Midbrain (tissue), 1 donor: ENCODE data around the gene KLHL17.
"Not testable (repeated sequence)": the region's sequence is repeated elsewhere in the genome, so short reads cannot be mapped to it uniquely, and the experiment has no call there.

ENCODE experiments used
- DNase-seq: peaks from one replicate; lab custom pipeline; 2025; lab: John Stamatoyannopoulos, UW

Gene KLHL17

DNA sequence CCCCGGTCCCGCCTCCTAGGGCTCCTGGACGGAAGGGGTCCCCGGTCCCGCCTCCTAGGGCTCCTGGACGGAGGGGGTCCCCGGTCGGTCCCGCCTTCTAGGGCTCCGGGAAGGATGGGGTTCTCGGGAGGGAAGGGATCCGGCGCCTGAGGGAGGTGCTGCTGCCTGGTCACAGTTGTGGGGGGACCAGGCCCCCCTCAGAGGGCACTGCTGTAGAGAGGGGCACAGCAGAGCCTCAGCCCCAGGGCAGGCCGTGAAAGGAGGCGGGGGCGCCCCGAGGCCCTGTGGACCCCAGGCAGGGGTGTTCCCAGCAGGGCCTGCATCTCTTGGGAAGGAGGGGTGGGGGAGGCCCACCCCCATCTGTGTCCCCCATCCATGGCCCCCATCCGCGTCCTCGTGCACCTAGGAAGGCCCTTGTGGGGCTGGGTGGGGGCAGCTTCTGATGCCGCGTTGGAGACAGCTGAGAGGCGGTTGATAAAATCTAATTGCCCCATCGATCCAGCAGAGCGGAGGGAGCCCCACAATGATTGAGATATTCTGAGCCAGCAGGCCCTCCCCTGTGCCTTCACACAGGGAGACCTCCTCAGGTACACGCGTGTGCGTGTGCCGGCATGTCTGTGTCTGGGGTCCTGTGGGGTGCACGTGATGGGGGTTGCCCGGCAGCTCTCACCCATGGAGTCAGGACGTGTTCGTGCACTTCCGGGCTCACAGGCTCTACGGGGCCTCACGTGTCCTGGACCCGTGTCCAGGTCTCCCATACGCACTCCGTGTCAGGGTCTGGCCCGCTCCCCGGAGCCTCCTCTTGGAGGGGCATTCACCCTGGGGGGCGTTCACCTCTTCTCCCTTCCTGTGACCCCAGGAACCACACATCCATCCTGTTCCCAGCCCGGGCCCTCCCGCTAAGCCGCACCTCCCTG, 23.8 kb upstream of the KLHL17 start:
- DNase-seq: no peak

DNA sequence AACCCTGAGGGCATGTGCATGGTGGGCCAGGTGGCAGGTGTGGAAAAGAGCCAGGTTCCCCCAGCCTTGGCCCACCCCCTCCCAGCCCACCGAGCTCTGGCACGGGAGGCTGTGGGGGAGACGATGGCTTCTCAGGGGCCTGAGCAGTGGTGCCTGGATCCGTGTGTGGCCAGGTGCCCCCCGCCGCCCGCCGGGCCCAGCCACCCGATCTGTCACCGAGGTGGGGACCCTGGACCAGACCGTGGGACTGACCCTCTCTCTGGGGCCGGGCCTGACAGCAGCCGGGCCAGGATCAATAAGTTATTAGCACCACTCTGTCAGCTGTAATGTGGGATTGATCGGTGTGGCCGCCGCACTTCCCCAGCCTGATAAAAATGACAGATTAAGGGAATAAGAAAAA, 22.9 kb upstream of the KLHL17 start:
- DNase-seq: no peak

DNA sequence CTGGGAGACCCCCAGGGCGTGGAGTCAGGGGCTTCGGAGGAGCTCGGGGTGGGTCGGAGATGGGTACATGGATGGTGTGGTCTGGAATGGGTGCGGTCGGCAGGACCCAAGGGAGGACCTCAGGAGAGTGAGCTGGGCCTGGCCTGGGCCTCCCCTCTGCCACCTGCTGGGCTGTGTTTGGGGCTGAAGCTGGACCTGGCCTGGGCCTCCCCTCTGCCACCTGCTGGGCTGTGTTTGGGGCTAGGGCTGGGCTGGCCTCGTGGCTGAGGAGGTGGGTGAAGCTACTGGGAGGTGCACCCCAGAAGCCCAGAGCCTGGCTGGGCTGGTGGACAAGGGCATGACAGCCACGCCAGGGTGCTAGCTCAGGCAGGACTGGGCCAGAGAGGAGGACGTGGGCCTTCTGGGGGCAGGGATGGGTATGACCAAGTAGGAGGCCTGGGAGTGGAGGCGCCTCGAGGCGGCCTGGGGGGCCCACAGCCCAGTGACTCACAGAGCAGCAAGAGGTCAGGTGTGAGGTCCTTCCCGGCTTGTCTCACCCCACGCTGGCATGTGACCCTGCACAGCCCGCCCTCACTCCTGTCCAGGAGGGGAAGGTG, 22.2 kb upstream of the KLHL17 start:
- no peak for DNase-seq

DNA sequence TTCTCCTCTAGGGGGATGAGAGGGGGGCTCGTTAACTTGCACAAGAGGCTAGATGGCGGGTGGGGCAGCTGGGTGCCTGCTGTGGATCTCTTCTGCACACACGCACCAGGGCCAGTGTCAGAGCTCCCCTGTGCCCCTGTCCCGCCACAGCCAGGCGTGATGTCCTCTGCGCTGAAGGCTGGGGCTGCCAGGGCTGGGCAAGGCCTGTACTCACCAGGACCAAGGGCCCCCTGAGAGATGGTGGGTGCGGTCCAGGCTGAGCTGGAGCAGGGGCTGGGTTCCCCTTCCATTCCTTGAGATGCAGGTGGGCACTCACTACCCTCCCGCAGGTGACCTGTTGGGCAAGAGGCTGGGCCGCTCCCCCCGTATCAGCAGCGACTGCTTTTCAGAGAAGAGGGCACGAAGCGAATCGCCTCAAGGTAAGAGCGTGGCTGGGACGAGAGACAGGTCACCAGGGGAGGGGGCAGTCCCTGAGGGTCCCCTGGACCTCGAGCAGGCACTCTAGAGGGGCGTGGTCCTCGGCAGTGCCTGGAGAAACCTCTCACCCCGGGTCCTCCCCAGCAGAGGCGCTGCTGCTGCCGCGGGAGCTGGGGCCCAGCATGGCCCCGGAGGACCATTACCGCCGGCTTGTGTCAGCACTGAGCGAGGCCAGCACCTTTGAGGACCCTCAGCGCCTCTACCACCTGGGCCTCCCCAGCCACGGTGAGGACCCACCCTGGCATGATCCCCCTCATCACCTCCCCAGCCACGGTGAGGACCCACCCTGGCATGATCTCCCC, 21.5 kb upstream of the KLHL17 start:
- no peak for DNase-seq

DNA sequence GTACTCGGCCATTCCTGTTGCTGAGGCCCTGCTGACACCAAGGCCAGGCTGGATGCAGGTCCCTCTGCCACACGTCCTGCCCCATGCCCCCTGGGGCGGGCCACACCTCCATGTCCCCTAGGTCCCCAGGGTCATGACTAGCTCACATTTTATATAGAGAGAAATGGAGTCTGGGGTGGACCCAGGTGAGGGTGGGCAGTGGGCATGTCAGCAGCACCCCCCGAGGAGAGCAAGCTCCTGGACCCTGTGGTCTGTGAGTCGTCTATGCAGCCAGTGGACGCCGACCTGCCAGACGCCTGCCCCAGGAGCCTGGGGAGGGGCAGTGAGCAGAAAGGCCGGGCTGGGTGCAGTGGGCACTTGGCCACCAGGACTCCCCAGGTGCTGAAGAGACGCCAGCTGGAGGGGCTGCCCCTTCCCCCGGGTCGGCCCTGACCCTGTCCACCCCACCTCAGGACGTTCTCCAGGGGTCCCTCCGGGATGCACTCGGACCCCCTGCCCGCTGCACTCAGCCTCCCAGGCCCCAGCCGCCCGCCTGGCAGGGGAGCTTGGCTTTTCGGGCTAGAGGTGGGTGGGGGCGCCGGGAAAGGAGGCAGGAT, 20.8 kb upstream of the KLHL17 start:
- DNase-seq: no peak

DNA sequence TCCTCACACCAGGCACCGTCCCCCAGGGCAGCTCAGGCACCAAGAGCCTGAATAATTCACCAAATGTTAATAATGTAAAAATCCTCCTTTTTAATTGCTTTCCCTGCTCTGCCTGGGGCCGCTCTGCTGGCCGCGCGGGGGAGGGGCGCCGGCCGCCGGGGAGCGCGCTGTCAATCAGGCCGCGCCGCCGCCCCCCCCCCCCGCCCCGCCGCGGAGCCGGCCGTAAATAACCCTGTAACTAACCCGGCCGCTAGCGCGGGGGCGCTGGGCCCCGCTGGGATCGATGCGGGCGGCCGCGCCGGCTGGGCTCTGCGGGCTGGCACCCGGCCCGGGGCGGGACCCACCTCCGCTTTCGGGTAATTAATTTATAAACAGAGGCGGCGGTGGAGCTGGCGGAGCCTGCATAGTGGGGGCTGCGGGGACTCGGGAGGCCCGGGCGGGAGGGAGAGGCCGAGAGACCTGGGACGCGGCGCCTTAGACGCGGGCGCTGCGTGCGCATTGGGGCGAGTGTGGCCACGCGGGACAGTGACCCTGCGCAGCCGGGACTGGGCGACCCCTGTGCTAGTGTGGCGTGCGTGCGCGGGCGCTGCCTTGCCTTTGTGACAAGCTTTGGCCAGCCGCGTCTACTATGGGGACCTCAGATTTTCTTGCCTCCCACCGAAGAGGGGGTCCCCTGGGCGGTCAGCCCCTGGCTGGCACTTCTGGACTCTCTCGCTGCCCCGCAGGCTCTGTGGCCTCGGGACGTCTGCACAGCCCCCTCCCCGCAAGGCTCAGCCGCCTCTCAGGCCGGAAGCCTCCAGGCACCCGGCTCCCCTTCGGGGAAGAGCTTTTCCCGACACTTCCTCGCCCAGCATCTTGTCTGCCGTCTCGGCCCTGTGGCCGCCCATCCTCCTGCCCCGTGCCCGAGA, 20.0 kb upstream of the KLHL17 start:
- peak; percentile 63 for DNase-seq

DNA sequence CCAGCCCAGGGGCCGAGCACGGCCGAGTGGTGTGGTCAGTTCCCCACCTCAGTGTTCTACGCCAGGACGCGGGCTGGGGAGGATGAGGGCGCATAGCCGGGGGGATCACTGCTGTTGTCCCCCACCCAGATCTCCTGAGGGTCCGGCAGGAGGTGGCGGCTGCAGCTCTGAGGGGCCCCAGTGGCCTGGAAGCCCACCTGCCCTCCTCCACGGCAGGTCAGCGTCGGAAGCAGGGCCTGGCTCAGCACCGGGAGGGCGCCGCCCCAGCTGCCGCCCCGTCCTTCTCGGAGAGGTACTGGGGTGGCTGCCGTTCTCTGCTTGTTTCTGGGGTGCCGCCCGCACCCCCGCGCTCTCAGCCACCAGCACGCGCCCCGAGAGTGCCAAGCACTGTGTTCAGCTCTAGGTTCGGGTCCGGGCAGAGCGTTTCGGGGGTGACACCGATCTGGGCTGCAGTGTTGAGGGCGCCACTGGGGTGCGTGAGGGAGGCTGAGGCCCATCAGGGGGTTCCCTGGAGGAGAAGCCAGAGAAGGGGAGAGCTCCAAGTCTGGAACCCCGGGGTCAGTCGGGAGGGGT, 19.3 kb upstream of the KLHL17 start:
- no peak for DNase-seq

DNA sequence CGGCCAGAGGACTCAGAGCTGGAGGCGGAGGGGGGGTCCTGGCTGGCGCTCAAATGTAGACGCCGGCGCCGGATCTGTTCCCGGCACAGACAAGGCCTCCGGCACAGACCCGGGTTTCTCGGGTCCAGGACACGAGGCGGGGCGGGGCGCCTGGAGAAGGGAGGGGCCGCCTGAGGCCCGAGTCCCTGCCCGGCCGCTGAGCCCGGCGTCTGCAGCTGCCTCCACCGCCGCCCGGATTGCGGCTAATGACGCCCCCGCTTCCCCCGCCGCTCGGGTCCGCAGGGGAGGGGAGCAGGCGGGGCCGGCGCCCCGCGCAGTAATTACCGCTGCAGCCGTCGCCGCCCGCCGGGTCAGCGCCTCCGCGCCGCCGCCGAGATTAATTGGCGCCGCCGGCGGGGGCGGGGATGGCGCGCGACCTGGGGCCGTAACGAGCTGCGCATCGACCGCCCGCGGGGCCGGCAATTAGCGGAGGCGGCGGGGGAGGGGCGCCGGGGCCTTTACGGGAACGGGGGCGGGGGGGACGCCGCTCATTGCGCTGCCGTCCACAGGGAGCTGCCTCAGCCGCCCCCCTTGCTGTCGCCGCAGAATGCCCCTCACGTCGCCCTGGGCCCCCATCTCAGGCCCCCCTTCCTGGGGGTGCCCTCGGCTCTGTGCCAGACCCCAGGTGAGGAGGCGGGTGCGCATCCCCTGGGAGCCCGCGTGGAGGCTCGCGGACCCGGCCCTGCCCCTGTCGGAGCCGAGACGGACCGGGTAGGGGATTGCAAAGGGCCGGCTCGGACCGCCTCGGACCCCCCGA, 18.6 kb upstream of the KLHL17 start:
- no peak for DNase-seq

DNA sequence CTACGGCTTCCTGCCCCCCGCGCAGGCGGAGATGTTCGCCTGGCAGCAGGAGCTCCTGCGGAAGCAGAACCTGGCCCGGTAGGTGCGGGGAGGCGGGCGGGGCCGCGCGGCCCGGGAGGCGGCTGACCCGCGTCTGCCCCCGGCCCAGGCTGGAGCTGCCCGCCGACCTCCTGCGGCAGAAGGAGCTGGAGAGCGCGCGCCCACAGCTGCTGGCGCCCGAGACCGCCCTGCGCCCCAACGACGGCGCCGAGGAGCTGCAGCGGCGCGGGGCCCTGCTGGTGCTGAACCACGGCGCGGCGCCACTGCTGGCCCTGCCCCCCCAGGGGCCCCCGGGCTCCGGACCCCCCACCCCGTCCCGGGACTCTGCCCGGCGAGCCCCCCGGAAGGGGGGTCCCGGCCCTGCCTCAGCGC, 18.0 kb upstream of the KLHL17 start:
- DNase-seq: no peak

DNA sequence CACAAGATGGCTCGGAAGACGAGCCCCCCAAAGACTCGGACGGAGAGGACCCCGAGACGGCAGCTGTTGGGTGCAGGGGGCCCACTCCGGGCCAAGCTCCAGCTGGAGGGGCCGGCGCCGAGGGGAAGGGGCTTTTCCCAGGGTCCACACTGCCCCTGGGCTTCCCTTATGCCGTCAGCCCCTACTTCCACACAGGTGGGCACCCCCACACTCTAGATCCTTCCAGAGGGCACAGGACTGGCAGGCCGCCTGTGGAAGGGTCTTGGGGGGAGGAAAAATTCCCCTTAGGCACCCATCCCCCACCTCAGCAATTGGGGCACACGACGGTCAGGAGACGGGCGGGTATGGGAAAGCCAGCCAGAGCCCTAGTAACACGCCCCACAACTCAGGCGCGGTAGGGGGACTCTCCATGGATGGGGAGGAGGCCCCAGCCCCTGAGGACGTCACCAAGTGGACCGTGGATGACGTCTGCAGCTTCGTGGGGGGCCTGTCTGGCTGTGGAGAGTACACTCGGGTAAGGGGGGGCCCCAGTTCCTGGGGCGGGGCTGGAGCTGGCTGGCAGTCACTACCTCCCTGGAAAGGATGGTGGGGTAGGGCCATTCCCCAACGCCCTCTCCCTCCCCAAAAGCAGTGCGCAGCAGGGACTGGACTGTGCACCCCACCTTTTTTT, 17.4 kb upstream of the KLHL17 start:
- no peak for DNase-seq

DNA sequence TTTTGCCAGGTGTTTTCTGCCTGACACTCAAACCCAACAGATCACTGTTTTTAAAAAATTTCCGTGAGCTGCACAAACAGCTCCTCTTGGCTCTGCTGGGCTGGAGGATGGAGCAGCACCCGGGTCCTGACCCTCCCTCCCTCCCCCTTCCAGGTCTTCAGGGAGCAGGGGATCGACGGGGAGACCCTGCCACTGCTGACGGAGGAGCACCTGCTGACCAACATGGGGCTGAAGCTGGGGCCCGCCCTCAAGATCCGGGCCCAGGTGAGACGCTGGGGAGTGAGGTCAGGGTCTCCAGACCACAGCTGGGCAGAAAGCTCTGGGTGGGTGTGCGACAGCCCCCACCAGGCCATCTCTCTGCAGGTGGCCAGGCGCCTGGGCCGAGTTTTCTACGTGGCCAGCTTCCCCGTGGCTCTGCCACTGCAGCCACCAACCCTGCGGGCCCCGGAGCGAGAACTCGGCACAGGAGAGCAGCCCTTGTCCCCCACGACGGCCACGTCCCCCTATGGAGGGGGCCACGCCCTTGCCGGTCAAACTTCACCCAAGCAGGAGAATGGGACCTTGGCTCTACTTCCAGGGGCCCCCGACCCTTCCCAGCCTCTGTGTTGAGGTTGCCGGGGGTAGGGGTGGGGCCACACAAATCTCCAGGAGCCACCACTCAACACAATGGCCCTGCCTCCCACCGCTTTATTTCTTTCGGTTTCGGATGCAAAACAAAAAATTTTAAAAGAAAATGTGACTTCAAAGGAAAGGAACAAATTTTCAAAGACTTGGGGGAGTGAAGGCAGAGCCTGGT, 16.6 kb upstream of the KLHL17 start:
- DNase-seq: no peak

DNA sequence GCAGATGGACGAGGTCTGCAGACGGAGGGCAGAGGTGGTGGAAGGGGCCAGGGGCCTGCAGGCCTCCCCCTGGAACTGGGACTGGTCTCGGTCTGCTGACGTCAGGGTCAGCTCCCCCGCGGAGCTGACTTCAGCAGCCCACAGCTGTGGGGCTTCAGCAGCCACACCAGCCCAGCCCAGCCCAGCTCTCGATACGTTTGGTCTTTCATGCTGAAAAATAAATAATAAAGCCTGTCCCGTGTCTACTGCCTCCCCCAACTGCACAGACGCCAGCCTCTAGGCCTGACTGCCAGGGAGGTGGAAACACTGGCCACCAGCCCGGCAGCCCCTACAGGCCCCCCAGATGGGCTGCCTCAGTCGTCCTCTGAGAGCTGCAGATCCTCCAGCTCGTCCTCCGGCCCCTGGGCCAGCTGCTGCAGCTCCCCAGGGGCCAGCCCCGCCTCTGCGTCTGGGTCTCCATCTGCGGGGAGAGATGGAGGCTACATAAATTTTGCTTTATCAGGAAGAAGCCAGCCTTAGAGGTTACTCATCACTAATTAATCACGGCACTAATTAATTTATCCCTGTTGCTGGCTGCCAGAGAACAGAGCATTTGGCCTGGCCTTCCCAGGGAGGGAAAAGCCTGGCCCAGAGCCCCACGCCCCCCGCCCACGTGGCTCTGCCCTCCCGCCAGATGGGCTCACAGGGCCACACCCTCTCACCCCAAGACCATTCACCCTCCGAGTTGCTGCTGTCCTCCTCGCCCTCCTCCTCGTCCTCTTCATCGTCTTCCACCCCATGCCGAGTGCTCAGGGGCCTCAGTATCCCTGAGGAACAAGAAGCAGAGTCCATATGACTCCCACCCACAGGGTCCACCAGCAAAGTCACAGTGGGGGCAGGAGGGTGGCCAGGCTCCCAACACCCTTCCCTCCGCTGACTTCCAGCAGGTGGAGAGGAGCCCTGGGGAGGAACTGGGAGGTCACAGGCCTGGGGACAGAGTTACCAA, 15.8 kb upstream of the KLHL17 start:
- DNase-seq: no peak

DNA sequence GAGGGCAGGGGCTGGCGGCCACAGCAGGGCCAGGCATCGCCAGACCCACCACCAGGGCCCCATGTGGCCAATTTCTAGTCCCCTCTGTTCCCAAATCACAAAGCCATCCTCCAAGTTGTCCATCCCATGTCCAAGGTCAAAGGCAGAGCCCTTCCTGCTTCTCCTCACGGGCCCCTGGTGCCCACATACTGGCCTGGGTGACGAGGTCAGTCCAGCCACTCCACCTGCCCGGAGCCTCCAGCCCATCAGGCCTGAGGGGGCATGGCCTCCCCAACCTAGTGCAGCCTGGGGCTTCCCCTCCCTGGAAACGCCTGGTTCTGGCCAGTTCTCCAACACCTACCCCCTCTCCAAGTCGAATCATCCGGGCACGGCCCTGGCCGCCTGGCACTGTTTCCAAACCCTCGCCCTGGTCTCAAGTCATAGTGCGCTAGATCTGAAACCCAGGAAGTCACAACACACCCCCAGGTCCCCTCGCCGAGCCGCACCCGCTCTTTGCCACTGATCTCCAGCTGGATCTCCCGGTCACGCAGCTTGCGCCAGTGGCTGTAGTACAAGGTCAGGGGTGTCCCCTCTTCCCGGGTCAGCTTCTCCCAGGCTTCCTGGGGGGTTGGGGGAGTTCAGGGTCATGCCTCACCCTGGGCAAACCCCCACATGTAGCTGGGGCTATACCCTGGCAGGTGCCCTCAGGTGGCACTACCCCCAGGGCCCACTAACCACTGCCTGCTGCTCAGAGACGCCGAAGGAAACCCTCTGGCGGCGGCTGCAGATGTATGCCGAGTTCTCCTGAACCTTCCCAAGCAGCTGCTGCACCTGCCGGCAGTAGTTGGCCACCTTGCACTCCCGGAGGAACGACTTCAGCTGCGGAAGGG, 14.5 kb upstream of the KLHL17 start:
- no peak for DNase-seq

DNA sequence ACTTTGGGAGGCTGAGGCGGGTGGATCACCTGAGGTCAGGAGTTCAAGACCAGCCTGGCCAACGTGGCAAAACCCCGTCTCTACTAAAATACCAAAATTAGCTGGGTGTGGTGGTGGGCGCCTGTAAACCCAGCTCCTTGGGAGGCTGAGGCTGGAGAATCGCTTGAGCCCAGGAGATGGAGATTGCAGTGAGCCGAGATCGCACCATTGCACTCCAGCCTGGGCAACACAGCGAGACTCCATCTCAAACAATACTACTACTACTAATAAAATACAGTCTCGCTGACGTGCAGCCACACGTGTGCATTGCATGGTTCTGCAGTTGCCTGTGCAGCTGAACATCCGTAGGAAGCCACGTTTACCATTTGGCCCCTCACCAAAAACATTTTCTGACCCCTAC, 13.6 kb upstream of the KLHL17 start:
- not testable (repeated sequence) for DNase-seq

DNA sequence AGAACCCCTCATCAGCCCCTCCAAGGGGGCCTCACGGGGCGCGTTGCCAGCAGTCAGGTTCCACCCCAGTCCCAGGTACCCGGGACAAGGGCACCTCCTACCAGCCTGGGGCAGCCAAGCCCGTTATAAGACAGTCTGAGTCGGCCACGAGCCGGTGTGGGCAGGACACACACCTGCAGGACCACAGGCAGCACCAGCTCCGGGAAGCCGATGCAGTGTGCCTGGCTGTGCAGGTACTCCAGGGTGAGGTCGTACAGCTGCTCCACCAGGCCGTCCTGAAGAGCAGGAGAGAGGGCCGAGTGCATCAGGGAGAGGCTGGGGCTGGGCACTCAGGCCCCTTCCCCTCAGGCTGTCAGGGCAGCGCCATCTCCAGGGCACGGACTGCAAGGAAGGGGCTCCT, 12.4 kb upstream of the KLHL17 start:
- no peak for DNase-seq

DNA sequence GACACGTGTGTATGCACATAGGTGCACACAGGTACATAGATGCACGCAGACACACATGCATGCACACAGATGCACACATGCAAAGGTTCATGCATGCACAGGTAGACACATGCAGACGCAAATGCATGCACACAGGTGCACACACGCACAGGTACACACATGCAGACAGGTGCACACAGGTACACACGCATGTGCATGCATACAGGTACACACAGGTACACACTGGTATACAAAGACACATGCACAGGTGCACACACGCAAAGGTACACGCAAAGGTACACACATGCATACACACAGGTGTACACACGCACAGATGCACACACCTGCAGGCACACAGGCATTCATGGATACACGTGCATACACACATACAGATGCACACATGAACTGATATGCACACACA, 10.1 kb upstream of the KLHL17 start:
- no peak for DNase-seq

DNA sequence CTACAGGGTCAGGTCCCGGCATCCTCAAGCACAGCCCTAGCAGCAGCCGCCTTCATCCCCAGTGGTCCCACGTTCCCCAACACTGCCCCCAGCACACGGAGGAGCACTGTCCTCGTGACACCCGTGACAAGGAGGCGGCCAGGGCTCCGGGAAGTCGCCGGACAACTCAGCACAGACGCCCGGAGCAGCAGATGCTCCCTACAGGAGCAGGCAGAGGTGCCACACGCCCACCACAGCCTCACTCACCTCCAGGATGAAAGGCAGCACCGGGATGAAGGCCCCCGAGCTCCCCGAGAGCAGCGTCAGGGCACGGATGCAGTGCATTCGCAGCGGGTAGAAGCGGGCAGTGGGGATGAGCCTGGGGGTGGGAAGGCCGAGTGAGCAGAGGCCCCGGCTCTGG, 9.5 kb upstream of the KLHL17 start:
- no peak for DNase-seq
